ENCODE results near the gene PKP1.

DNA sequence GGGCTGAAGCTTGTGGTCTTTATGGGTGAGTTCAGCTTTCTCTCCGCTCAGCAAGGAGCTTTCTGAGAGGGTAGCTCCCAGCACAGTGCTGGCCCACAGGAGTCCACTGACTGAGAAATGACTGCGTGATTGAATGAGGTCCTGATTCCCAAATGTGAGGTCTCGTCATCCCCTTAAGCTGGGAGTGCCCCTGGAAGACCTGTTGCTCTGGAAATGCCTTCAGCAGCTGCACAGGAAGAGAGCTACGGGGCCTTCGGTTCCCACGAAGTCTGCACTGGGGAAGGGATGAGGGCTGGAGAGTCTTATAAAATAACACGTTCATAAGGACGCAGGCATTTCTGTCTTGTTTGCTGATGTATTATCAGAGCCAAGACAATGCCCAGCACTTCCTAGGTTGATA lies 80.2 kb downstream of the PKP1 start:
- TF ChIP-seq, protein P1, sequence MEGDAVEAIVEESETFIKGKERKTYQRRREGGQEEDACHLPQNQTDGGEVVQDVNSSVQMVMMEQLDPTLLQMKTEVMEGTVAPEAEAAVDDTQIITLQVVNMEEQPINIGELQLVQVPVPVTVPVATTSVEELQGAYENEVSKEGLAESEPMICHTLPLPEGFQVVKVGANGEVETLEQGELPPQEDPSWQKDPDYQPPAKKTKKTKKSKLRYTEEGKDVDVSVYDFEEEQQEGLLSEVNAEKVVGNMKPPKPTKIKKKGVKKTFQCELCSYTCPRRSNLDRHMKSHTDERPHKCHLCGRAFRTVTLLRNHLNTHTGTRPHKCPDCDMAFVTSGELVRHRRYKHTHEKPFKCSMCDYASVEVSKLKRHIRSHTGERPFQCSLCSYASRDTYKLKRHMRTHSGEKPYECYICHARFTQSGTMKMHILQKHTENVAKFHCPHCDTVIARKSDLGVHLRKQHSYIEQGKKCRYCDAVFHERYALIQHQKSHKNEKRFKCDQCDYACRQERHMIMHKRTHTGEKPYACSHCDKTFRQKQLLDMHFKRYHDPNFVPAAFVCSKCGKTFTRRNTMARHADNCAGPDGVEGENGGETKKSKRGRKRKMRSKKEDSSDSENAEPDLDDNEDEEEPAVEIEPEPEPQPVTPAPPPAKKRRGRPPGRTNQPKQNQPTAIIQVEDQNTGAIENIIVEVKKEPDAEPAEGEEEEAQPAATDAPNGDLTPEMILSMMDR (IDR thresholded peaks at IDR 0.05; ENCODE audit: low read length): no peak
- TF ChIP-seq EZH2 (optimal IDR thresholded peaks at IDR 0.05; ENCODE audit: low read depth, low read length): no peak

Measured in MM.1S (cell line).